Neural cell (in vitro differentiated cells): ENCODE data around the gene SPTY2D1. TPM values are rescaled to one million over a fixed set of nuclear protein-coding genes. Genes with fewer than 3 reads are reported as not detected.
"Not testable (repeated sequence)": the region's sequence is repeated elsewhere in the genome, so short reads cannot be mapped to it uniquely, and the experiment has no call there.

ENCODE experiments used
- H2AFZ ChIP-seq: fragments of 200-600, 300-800 bp; sonication (generic), shearing (Covaris generic); 2 replicates; pipeline ENCODE4 v1.6.0; 2014; ENCODE audit warnings: low read depth, mild to moderate bottlenecking, antibody characterized with exemption, low read length, moderate library complexity
- H3F3A ChIP-seq: fragments of 200-600 bp; shearing (Covaris generic); 2 replicates; pipeline ENCODE4 v1.6.1; 2016; ENCODE audit warnings: mild to moderate bottlenecking, moderate library complexity, mixed read lengths, antibody characterized with exemption, low read length; ENCODE audit not compliant: insufficient read depth, poor library complexity, severe bottlenecking
- H3K27ac ChIP-seq: fragments of 200-600, 300-800 bp; sonication (generic), shearing (Covaris generic); 2 replicates; pipeline ENCODE4 v1.5.1; 2014; ENCODE audit warnings: mild to moderate bottlenecking, low read length, moderate library complexity
- H3K27me3 ChIP-seq: fragments of 300-800, 200-600 bp; sonication (generic), shearing (Covaris generic); 2 replicates; pipeline ENCODE4 v1.6.0; 2014; ENCODE audit warnings: mild to moderate bottlenecking, low read depth, low read length, moderate library complexity; ENCODE audit not compliant: insufficient read depth
- H3K36me3 ChIP-seq: fragments of 300-800, 200-600 bp; sonication (generic), shearing (Covaris generic); 2 replicates; pipeline ENCODE4 v1.5.1; 2014; ENCODE audit warnings: mild to moderate bottlenecking, antibody characterized with exemption, low read length, moderate library complexity; ENCODE audit not compliant: insufficient read depth
- H3K4me2 ChIP-seq: fragments of 300-800, 200-600 bp; sonication (generic), shearing (Covaris generic); 2 replicates; pipeline ENCODE4 v1.6.0; 2014; ENCODE audit warnings: mild to moderate bottlenecking, low read length
- H3K4me3 ChIP-seq: fragments of 300-800, 200-600 bp; sonication (generic), shearing (Covaris generic); 2 replicates; pipeline ENCODE4 v1.5.1; 2014; ENCODE audit warnings: mild to moderate bottlenecking, low read length, moderate library complexity
- H3K79me2 ChIP-seq: fragments of 200-600 bp; shearing (Covaris generic); replicated peaks from 2 replicates; pipeline ENCODE4 v1.6.0; 2014; ENCODE audit warnings: mild to moderate bottlenecking, low read length, moderate library complexity; ENCODE audit not compliant: insufficient read depth
- H3K9ac ChIP-seq: fragments of 300-800, 200-600 bp; sonication (generic), shearing (Covaris generic); 2 replicates; pipeline ENCODE4 v1.6.1; 2016; ENCODE audit warnings: mild to moderate bottlenecking, low read length, mixed read lengths
- H3K9me2 ChIP-seq: fragments of 200-600 bp; shearing (Covaris generic); 2 replicates; pipeline ENCODE4 v1.6.1; 2016; ENCODE audit warnings: mild to moderate bottlenecking, low read length, mixed read lengths; ENCODE audit not compliant: insufficient read depth
- H3K9me3 ChIP-seq: fragments of 200-600, 300-800 bp; sonication (generic), shearing (Covaris generic); 2 replicates; pipeline ENCODE4 v1.6.1; 2016; ENCODE audit warnings: mild to moderate bottlenecking, mixed run types, low read length, moderate library complexity, mixed read lengths
- H4K20me1 ChIP-seq: fragments of 200-600 bp; shearing (Covaris generic); 2 replicates; pipeline ENCODE4 v1.6.1; 2016; ENCODE audit warnings: mild to moderate bottlenecking, mixed run types; ENCODE audit not compliant: insufficient read depth
- CTCF ChIP-seq: fragments of 450-650 bp; IDR thresholded peaks from 2 replicates; pipeline ENCODE4 v1.5.1; 2014; ENCODE audit warnings: antibody characterized with exemption, mild to moderate bottlenecking, moderate library complexity; ENCODE audit not compliant: poor library complexity, severe bottlenecking
- EP300 ChIP-seq: fragments of 450-650 bp; conservative IDR thresholded peaks from 2 replicates; pipeline ENCODE4 v1.6.1; 2014; ENCODE audit warnings: antibody characterized with exemption, mild to moderate bottlenecking, moderate library complexity; ENCODE audit not compliant: poor library complexity, severe bottlenecking
- EZH2 ChIP-seq: fragments of 200-600, 300-800 bp; shearing (Covaris generic), sonication (generic); IDR thresholded peaks from 2 replicates; pipeline ENCODE4 v1.6.1; 2014; ENCODE audit warnings: antibody characterized with exemption, low read length, borderline replicate concordance, mild to moderate bottlenecking; ENCODE audit not compliant: insufficient read depth, poor library complexity, severe bottlenecking
- MXI1 ChIP-seq: fragments of 450-650 bp; conservative IDR thresholded peaks from 2 replicates; pipeline ENCODE4 v1.6.1; 2014; ENCODE audit warnings: antibody characterized with exemption, mild to moderate bottlenecking; ENCODE audit not compliant: poor library complexity, severe bottlenecking
- POLR2AphosphoS5 ChIP-seq: IDR thresholded peaks from 2 replicates; pipeline ENCODE4 v1.6.1; 2012
- RAD21 ChIP-seq: fragments of 450-650 bp; conservative IDR thresholded peaks from 2 replicates; pipeline ENCODE4 v1.6.1; 2014; ENCODE audit warnings: antibody characterized with exemption, mild to moderate bottlenecking, moderate library complexity
- REST ChIP-seq: IDR thresholded peaks from 2 replicates; pipeline ENCODE4 v1.6.1; 2012; ENCODE audit warnings: borderline replicate concordance
- SMC3 ChIP-seq: fragments of 450-650 bp; conservative IDR thresholded peaks from 2 replicates; pipeline ENCODE4 v1.6.1; 2014; ENCODE audit warnings: antibody characterized with exemption, mild to moderate bottlenecking, moderate library complexity; ENCODE audit not compliant: poor library complexity
- TAF1 ChIP-seq: IDR thresholded peaks from 2 replicates; pipeline ENCODE4 v1.6.1; 2012; ENCODE audit warnings: low read depth
- polyA plus RNA-seq: library from polyadenylated mRNA; depleted of rRNA; stranded (reverse); fragments of >200 nt; gene quantifications from 2 replicates; pipeline ENCODE4 v1.2.3, GENCODE V29; 2014

SPTY2D1 gene
- polyA plus RNA-seq, 1 donor from 2014 or later = 5.9 TPM

- TF ChIP-seq SMC3 (no peak), RAD21 (no peak), EZH2 (no peak), MXI1 (no peak), CTCF (no peak), POLR2AphosphoS5 (no peak), REST (no peak), EP300 (no peak), TAF1 (no peak)
- H3K9ac ChIP-seq = no peak overlapping the region
- no peak overlapping the region for H3K4me2 ChIP-seq
- no peaks in the 10 kb centered on the region for H3K9me2 ChIP-seq
- H3K9me3 ChIP-seq = no peaks in the 10 kb centered on the region
- H3K79me2 ChIP-seq = no peaks in the 10 kb centered on the region
- no peak overlapping the region for H3K4me3 ChIP-seq
- H2AFZ ChIP-seq = no peak overlapping the region
- no peaks in the 10 kb centered on the region for H3K27me3 ChIP-seq
- no peaks in the 10 kb centered on the region for H3F3A ChIP-seq
- no peak overlapping the region for H3K27ac ChIP-seq
- no peaks in the 10 kb centered on the region for H3K36me3 ChIP-seq
- no peaks in the 10 kb centered on the region for H4K20me1 ChIP-seq
Observed at GRCh38 chr11:18668131-18668530, 34.0 kb upstream of the SPTY2D1 start.

GRCh38 chr11:18665353-18665872 is 31.3 kb upstream of the SPTY2D1 start:
- H3K79me2 ChIP-seq, H3K27ac ChIP-seq, H3K9ac ChIP-seq, H3K9me3 ChIP-seq, H3K4me3 ChIP-seq, H3K27me3 ChIP-seq, H3F3A ChIP-seq, H3K36me3 ChIP-seq, H3K4me2 ChIP-seq, H2AFZ ChIP-seq, H3K9me2 ChIP-seq, H4K20me1 ChIP-seq: not testable (repeated sequence)

GRCh38 chr11:18657673-18658072 is 23.5 kb upstream of the SPTY2D1 start:
- Histone ChIP-seq H2AFZ (no peak overlapping the region), H3K4me3 (no peak overlapping the region), H3K4me2 (no peak overlapping the region), H4K20me1 (no peaks in the 10 kb centered on the region), H3K9ac (no peak overlapping the region), H3K79me2 (no peaks in the 10 kb centered on the region), H3K9me3 (no peaks in the 10 kb centered on the region), H3K36me3 (no peaks in the 10 kb centered on the region), H3K27ac (no peak overlapping the region), H3K9me2 (no peaks in the 10 kb centered on the region), H3K27me3 (no peaks in the 10 kb centered on the region), H3F3A (no peaks in the 10 kb centered on the region)
- TF ChIP-seq EZH2 (no peak), RAD21 (no peak), CTCF (no peak), POLR2AphosphoS5 (no peak), REST (no peak), MXI1 (no peak), TAF1 (no peak), SMC3 (no peak), EP300 (no peak)
